HepG2 (cell line): ENCODE measurements around the gene HOXD12. TPM values are rescaled to one million over a fixed set of nuclear protein-coding genes. Genes with fewer than 3 reads are reported as not detected.

Source experiments
- ATAC-seq: fragments of 200-7000 bp; cut with Tn5 transposase; 3 replicates; pipeline ENCODE4 v1.9.1; 2020; ENCODE audit warnings: mild to moderate bottlenecking, moderate library complexity
- BruUV-seq: library from RNA; stranded (reverse); fragments of 400-500 nt; replicated peaks from 2 replicates; lab custom pipeline; 2021; lab: Mats Ljungman, UMichigan
- CTCF ChIA-PET: fragments of 300-600 bp; formaldehyde crosslinking; extraction: SDS; loops from one replicate; lab custom pipeline; 2021; ENCODE audit warnings: low total read pairs, inconsistent platforms, low intra/inter-chr PET ratio; lab: Yijun Ruan, JAX
- POLR2A ChIA-PET: fragments of 350-600 bp; sonication (Branson Sonifier 250); formaldehyde crosslinking; loops from one replicate; lab custom pipeline; 2020; ENCODE audit warnings: antibody characterized with exemption, inconsistent platforms; lab: Yijun Ruan, JAX
- DNase-seq: peaks from one replicate; pipeline ENCODE4 v3.0.0-alpha.2; 2015; ENCODE audit warnings: low spot score
- FAIRE-seq: peaks from 3 replicates; lab custom pipeline; 2011; peaks lifted over from hg19 to GRCh38; lab: Jason Lieb, UNC
- H2AFZ ChIP-seq: one replicate; pipeline ENCODE4 v1.6.1; 2011; ENCODE audit warnings: low read length, inconsistent platforms
- H3K27ac ChIP-seq: fragments of 300-600 bp; 3 replicates; pipeline ENCODE4 v1.8.0; 2011; ENCODE audit warnings: mixed run types, mild to moderate bottlenecking, mixed read lengths, low read length, inconsistent platforms; ENCODE audit not compliant: insufficient read depth; ENCODE audit errors: extremely low read length
- H3K27me3 ChIP-seq, 2 experiments: fragments of 200-600 bp in 1 of 2; 2 replicates in 1 of 2; 3 replicates in 1 of 2; pipeline versions ENCODE4 v1.6.0 to v1.8.0; 2011; ENCODE audit warnings: low read length in 2 of 2, mild to moderate bottlenecking in 2 of 2, moderate library complexity in 2 of 2, inconsistent platforms in 1 of 2; ENCODE audit not compliant: insufficient read depth in 2 of 2, control insufficient read depth in 1 of 2
- H3K36me3 ChIP-seq, 2 experiments: fragments of 200-600 bp in 1 of 2; replicated peaks in 1 of 2; 2 replicates in 1 of 2; 3 replicates in 1 of 2; pipeline versions ENCODE4 v1.5.1 to v1.8.0; 2011; ENCODE audit warnings: low read length in 2 of 2, inconsistent platforms in 1 of 2; ENCODE audit not compliant: insufficient read depth in 2 of 2, control insufficient read depth in 1 of 2
- H3K4me1 ChIP-seq: 2 replicates; pipeline ENCODE4 v1.5.1; 2012; ENCODE audit warnings: low read length, inconsistent platforms; ENCODE audit not compliant: insufficient read depth
- H3K4me2 ChIP-seq: 2 replicates; pipeline ENCODE4 v1.6.0; 2011; ENCODE audit warnings: low read depth, low read length, inconsistent platforms
- H3K4me3 ChIP-seq, 3 experiments: fragments of 200-600 bp in 1 of 3; sonication (generic), shearing (Covaris generic) in 1 of 3; replicated peaks in 1 of 3; 2 replicates each; pipeline ENCODE4 v1.5.1; 2011 to 2016; ENCODE audit warnings: low read length in 3 of 3, inconsistent platforms in 2 of 3, low read depth in 2 of 3, mild to moderate bottlenecking in 2 of 3, control low read depth in 1 of 3, mixed read lengths in 1 of 3; ENCODE audit not compliant: insufficient read depth in 1 of 3
- H3K79me2 ChIP-seq: one replicate; pipeline ENCODE4 v1.6.1; 2011; ENCODE audit warnings: low read length, inconsistent platforms; ENCODE audit not compliant: insufficient read depth
- H3K9ac ChIP-seq: 2 replicates; pipeline ENCODE4 v1.6.0; 2011; ENCODE audit warnings: mild to moderate bottlenecking, low read depth, low read length, inconsistent platforms; ENCODE audit not compliant: insufficient read depth
- H3K9me3 ChIP-seq: 2 replicates; pipeline ENCODE4 v1.5.1; 2012; ENCODE audit warnings: mild to moderate bottlenecking, low read length
- H4K20me1 ChIP-seq: 2 replicates; pipeline ENCODE4 v1.6.0; 2011; ENCODE audit warnings: inconsistent platforms, mild to moderate bottlenecking, low read length, moderate library complexity; ENCODE audit not compliant: insufficient read depth
- AGO1 ChIP-seq: fragments of 200-400 bp; formaldehyde crosslinking; IDR thresholded peaks from 2 replicates; pipeline ENCODE4 v1.6.1; 2017; ENCODE audit warnings: mild to moderate bottlenecking, low read depth, low read length, moderate library complexity; ENCODE audit not compliant: poor library complexity, severe bottlenecking
- EEA1 ChIP-seq: sonication (generic); formaldehyde crosslinking; IDR thresholded peaks from 2 replicates; pipeline ENCODE4 v1.5.1; 2020; ENCODE audit warnings: mild to moderate bottlenecking, missing genetic modification reagents, borderline replicate concordance
- EZH2 ChIP-seq: conservative IDR thresholded peaks from 2 replicates; pipeline ENCODE4 v1.6.1; 2012; ENCODE audit warnings: mild to moderate bottlenecking, low read depth, low read length, moderate library complexity
- IRF9 ChIP-seq: sonication (generic); formaldehyde crosslinking; IDR thresholded peaks from 2 replicates; pipeline ENCODE4 v1.8.0; 2022; ENCODE audit warnings: missing genetic modification reagents, mild to moderate bottlenecking, borderline replicate concordance
- PAWR ChIP-seq: sonication (generic); formaldehyde crosslinking; IDR thresholded peaks from 2 replicates; pipeline ENCODE4 v1.4.0; 2020; ENCODE audit warnings: missing genetic modification reagents, mild to moderate bottlenecking, borderline replicate concordance
- ZNF687 ChIP-seq: sonication (generic); formaldehyde crosslinking; IDR thresholded peaks from 2 replicates; pipeline ENCODE4 v1.5.1; 2020; ENCODE audit warnings: mild to moderate bottlenecking, missing genetic modification reagents, moderate library complexity
- ZNF704 ChIP-seq: sonication (generic); formaldehyde crosslinking; IDR thresholded peaks from 2 replicates; pipeline ENCODE4 v1.8.1; 2023; ENCODE audit warnings: mild to moderate bottlenecking, inconsistent platforms, moderate library complexity, missing genetic modification reagents, borderline replicate concordance
- WGBS: methylation state at CpG from one replicate; pipeline ENCODE4 v1.1.6; 2017; ENCODE audit warnings: low lambda C conversion rate; 5-methylcytosine and 5-hydroxymethylcytosine counted together
- in situ Hi-C: cut with HindIII; loops from 2 replicates; pipeline ENCODE4 v1.10.0; 2017; ENCODE audit warnings: low pct_unique_long_range_greater_than_20kb; ENCODE audit not compliant: extremely low pct_ligation_motif_present
- intact Hi-C: fragments of 100-400 bp; cut with micrococcal nuclease; formaldehyde crosslinking; loops from one replicate; pipeline ENCODE4 v1.10.0; 2022; ENCODE audit not compliant: unreplicated experiment
- polyA plus RNA-seq, 8 experiments: library from polyadenylated mRNA; depleted of rRNA in 3 of 8; stranded (reverse) in 7 of 8; unstranded in 1 of 8; fragments of >200 nt; fragmentation: Illumina TruSeq in 4 of 8; extraction: Trizol in 4 of 8; gene quantifications; 2 replicates each; pipeline versions ENCODE4 v1.2.1 to v1.2.3, GENCODE V29; 2011 to 2016; ENCODE audit warnings: low read depth in 4 of 8, missing spikeins in 1 of 8, mixed read lengths in 1 of 8; ENCODE audit not compliant: insufficient read depth in 1 of 8
- total RNA-seq, 5 experiments: library from RNA; depleted of rRNA; stranded (reverse); fragments of >200 nt; fragmentation: Illumina TruSeq; extraction: Trizol; gene quantifications; 2 replicates each; pipeline ENCODE4 v1.2.3, GENCODE V29; 2016; ENCODE audit warnings: low read depth in 1 of 5

HOXD12 gene
- total and polyA plus RNA-seq, 2 of the 13 experiments (the other 11 are each of a cell fraction or from before 2014, with no cell fraction given) = not detected

- FAIRE-seq = no peak
Observed at GRCh38 chr2:176082824-176083751, 16.5 kb upstream of the HOXD12 start.

More at GRCh38 chr2:176082824-176083751, 16.5 kb upstream of the HOXD12 start:
- Histone ChIP-seq H3K4me2 (peak overlapping the region; percentile 46), H3K4me1 (peaks cover 19% of the 10 kb centered on the region), H3K27ac (no peak overlapping the region), H2AFZ (no peak overlapping the region), H3K4me3 (peak overlapping the region in 1 of 3 experiments; percentile 31; a peak in 1 of 6 replicates), H3K79me2 (no peaks in the 10 kb centered on the region), H3K9ac (no peak overlapping the region), H3K9me3 (no peaks in the 10 kb centered on the region), H4K20me1 (no peaks in the 10 kb centered on the region), H3K27me3 (peaks cover 7 to 82% of the 10 kb centered on the region in 2 experiments; a peak in 4 of 5 replicates), H3K36me3 (no peaks in the 10 kb centered on the region)
- ATAC-seq (no peak), DNase-seq (no peak)
- intact Hi-C loops (no loop called here), in situ Hi-C loops (no loop called here)
- TF ChIP-seq ZNF687 (CRISPR knock-in tag) (peak; percentile 23; the same call in 1 of the 2 replicates), PAWR (CRISPR knock-in tag) (no peak), IRF9 (0 out of 2 replicates have a peak, but pooled peaks have one; percentile 24), AGO1 (peak; percentile 23), EEA1 (CRISPR knock-in tag) (0 out of 2 replicates have a peak, but pooled peaks have one; percentile 29), EZH2 (peak; percentile 7; the same call in 1 of the 2 replicates), ZNF704 (CRISPR knock-in tag) (no peak)
- WGBS = 36% methylated on average over 59 of the region's 66 CpGs
- CTCF ChIA-PET = no interaction called here
- BruUV-seq = no TSS peak
- POLR2A ChIA-PET = no interaction called here
